ENCODE results near the gene DLGAP1. TPM values are rescaled to one million over a fixed set of nuclear protein-coding genes. Genes with fewer than 3 reads are reported as not detected.

DLGAP1 gene
- total and polyA plus RNA-seq, 2 of the 13 experiments (the other 11 are each of a cell fraction or from before 2014, with no cell fraction given) = 0.01 TPM; not detected in 1

- TF ChIP-seq ZNF432 (CRISPR knock-in tag; IDR thresholded peaks at IDR 0.05; ENCODE audit: borderline replicate concordance) (no peak), PCBP2 (optimal IDR thresholded peaks at IDR 0.05; ENCODE audit: low read depth, low read length, poor library complexity, severe bottlenecking) (no peak), ZNF513 (CRISPR knock-in tag; conservative IDR thresholded peaks at IDR 0.05) (no peak), ZNF691 (CRISPR knock-in tag; IDR thresholded peaks at IDR 0.05; ENCODE audit: borderline replicate concordance, low read depth) (no peak), HBP1 (CRISPR knock-in tag; IDR thresholded peaks at IDR 0.05; ENCODE audit: low read depth) (no peak), PAXIP1 (CRISPR knock-in tag; conservative IDR thresholded peaks at IDR 0.05) (no peak)
Observed at GRCh38 chr18:3792711-3793110, 662.4 kb downstream of the DLGAP1 start (continued).

Measured in HepG2 (cell line).